Muscle layer of colon (tissue), 2 donors: ENCODE results near the gene TSEN15.
"Not testable (repeated sequence)": the region's sequence is repeated elsewhere in the genome, so short reads cannot be mapped to it uniquely, and the experiment has no call there.

Source experiments
- H3K27ac ChIP-seq: one replicate; pipeline ENCODE4 v1.7.0; 2013; ENCODE audit warnings: low read depth, mild to moderate bottlenecking, low read length, moderate library complexity
- H3K27me3 ChIP-seq, 2 donors: one replicate each; pipeline ENCODE4 v1.7.0; 2013; ENCODE audit warnings: low read length in 2 of 2, mild to moderate bottlenecking in 2 of 2; ENCODE audit not compliant: insufficient read depth in 2 of 2, control insufficient read depth in 1 of 2
- H3K36me3 ChIP-seq: one replicate; pipeline ENCODE4 v1.7.0; 2013; ENCODE audit warnings: mild to moderate bottlenecking, low read length; ENCODE audit not compliant: insufficient read depth
- H3K4me1 ChIP-seq: one replicate; pipeline ENCODE4 v1.7.0; 2013; ENCODE audit warnings: mild to moderate bottlenecking, low read length; ENCODE audit not compliant: insufficient read depth
- H3K4me3 ChIP-seq, 2 donors: one replicate each; pipeline ENCODE4 v1.7.0; 2013; ENCODE audit warnings: low read length in 2 of 2, low read depth in 1 of 2, mild to moderate bottlenecking in 1 of 2, moderate library complexity in 1 of 2
- H3K9ac ChIP-seq: one replicate; pipeline ENCODE4 v1.7.0; 2013; ENCODE audit warnings: low read length
- H3K9me3 ChIP-seq: one replicate; pipeline ENCODE4 v1.7.0; 2013; ENCODE audit warnings: mild to moderate bottlenecking, low read length
- donor health status: abdominal sarcoma.
- donor health status: Adenocarcinoma of cecum.

The TSEN15 gene

DNA sequence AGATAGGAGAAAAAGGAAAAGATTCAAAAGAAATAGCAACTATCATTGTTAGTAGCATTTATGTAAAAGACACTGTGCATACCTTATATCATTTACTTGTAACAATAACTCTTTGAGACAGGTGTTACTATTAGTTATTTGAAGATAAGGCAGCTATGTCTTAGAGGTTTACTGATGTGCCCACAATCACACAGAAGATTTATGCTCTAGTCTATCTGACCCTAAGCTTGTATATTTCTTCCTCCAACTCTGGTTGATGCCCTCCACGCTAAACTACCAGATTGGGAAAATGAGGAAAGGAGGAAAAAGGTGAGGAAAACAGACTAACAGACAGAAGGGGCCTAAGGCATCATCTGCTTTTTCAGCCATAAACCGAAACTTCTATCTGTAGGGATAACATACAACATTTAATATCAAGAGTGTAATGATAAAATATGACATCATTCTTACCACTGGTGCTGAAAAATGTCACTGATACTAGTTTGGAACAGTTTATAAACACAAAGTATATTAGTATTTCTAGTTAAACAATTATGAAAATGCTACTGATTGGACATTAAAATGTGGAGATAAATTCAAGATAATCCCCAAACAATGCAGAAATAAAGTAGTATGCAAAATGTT is 19.1 kb upstream of the TSEN15 start:
- Histone ChIP-seq H3K27me3 (peaks cover 0 to 4% of the 10 kb centered on the region in 2 donors), H3K27ac (no peak overlapping the region), H3K9ac (no peak overlapping the region), H3K36me3 (no peaks in the 10 kb centered on the region), H3K4me3 (no peak overlapping the region), H3K4me1 (peaks cover 13% of the 10 kb centered on the region), H3K9me3 (no peaks in the 10 kb centered on the region)

DNA sequence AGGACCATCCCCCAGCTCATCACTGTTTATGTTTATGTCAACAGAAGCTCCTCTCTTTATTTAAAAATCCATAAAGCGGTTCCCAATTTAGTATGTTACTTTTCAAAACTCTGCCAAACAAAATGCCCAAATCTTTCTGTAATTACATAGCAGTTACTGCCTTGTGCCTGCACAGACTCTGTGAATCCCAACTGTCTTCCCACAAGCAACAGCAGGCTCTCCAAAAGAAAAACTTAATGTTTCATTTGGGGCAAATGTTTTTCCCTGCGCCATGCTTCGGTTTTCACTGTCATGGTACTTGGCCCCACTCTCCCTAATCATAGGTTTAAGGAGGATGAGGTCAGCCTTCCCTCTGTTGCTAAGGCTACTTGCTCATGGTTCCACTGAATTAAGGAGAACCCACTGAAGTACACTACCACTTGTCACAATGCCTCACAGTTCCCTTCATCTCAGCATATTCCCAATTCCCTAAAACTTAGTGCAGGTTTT is 18.6 kb upstream of the TSEN15 start:
- Histone ChIP-seq H3K36me3 (no peaks in the 10 kb centered on the region), H3K9ac (no peak overlapping the region), H3K4me1 (peaks cover 7% of the 10 kb centered on the region), H3K9me3 (no peaks in the 10 kb centered on the region), H3K4me3 (no peak overlapping the region), H3K27ac (no peak overlapping the region), H3K27me3 (peaks cover 0 to 4% of the 10 kb centered on the region in 2 donors)

- Histone ChIP-seq H3K36me3 (no peaks in the 10 kb centered on the region), H3K27me3 (peaks cover 0 to 4% of the 10 kb centered on the region in 2 donors), H3K9ac (no peak overlapping the region), H3K27ac (no peak overlapping the region), H3K9me3 (no peaks in the 10 kb centered on the region), H3K4me3 (no peak overlapping the region), H3K4me1 (no peaks in the 10 kb centered on the region)
These were observed 17.8 kb upstream of the TSEN15 start for GRCh38 chr1:184033711-184034167.

- no peak overlapping the region for H3K27ac ChIP-seq
- no peak overlapping the region for H3K4me3 ChIP-seq
These were observed 16.7 kb upstream of the TSEN15 start for GRCh38 chr1:184034761-184035379.

DNA sequence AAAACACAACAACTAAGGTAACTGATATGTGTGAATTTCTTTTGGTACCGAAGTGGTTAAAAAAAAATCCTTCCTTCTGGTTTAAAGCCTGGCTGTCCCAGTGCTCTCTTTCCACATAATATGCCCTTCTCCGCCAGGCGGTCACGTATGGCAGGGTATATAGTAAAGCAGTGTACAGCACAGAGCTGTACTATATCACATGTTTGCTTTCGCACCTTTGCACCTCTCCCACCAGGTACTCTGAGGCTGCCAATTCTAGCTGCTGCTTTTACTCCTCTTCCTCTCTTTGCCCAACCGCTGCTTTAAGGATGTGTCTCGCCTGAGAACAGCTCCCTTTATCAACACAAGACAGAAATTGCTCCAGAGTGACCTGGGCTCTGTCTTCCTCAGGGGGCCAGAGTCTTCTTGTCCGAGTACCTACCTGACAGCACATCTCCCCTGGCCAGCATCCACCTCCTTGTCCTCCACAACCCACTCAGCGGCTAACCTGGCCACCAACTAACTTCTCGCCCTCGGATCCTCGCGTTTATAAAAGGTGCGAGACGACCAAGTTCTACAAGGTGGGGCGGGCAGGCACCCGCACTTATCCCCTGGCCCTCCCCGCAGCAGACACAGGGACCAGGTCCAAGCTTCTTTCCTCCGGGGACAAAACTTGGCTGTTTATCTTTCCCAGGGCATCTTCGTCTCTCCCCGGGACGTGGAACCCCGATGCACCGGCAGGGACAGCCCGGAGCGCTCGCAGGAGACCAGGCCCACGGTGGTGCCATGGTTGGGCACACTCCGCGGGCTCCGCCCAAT is 15.6 kb upstream of the TSEN15 start:
- no peaks in the 10 kb centered on the region for H3K36me3 ChIP-seq

More at GRCh38 chr1:184034761-184035379, 16.7 kb upstream of the TSEN15 start:
- Histone ChIP-seq H3K9me3 (no peaks in the 10 kb centered on the region), H3K4me1 (no peaks in the 10 kb centered on the region), H3K27me3 (peaks cover 0 to 4% of the 10 kb centered on the region in 2 donors), H3K36me3 (no peaks in the 10 kb centered on the region), H3K9ac (no peak overlapping the region)

DNA sequence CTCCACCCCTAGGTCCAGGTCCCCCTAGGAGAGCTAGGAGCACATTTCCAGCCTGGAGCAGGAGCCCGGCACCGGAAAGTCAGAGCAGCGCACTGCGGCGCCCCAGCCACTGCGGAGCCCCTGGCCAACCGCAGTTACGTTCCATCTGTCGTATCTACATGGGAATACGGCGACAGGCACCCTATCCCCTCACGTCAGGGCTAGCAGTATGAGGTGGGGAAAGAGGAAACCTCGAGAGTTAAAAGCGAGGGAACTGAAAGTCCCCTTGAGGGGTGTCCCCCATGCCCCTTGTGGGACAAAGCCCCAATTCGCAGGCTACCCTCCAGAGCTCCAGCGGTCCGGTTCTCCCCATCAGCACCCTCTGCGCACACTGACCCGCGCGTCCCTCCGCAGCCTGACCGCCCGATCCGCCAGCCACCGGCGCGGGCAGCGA is 15.0 kb upstream of the TSEN15 start:
- H3K4me1 ChIP-seq: no peaks in the 10 kb centered on the region
- H3K4me3 ChIP-seq: peak overlapping the region; percentile 70 to 75
- no peaks in the 10 kb centered on the region for H3K9me3 ChIP-seq
- no peak overlapping the region for H3K9ac ChIP-seq
- H3K36me3 ChIP-seq: no peaks in the 10 kb centered on the region
- H3K27me3 ChIP-seq: peaks cover 0 to 4% of the 10 kb centered on the region in 2 donors
- peak overlapping the region; percentile 35 for H3K27ac ChIP-seq

More for the DNA sequence above, 15.6 kb upstream of the TSEN15 start:
- Histone ChIP-seq H3K4me3 (peak overlapping the region; percentile 70 to 75), H3K27me3 (peaks cover 0 to 4% of the 10 kb centered on the region in 2 donors), H3K9me3 (no peaks in the 10 kb centered on the region), H3K27ac (peak overlapping the region; percentile 35), H3K9ac (no peak overlapping the region), H3K4me1 (no peaks in the 10 kb centered on the region)

- H3K36me3 ChIP-seq: no peaks in the 10 kb centered on the region
- H3K27me3 ChIP-seq: peaks cover 0 to 4% of the 10 kb centered on the region in 2 donors
- H3K9me3 ChIP-seq: no peaks in the 10 kb centered on the region
- peak overlapping the region; percentile 35 for H3K27ac ChIP-seq
- no peak overlapping the region for H3K9ac ChIP-seq
- no peaks in the 10 kb centered on the region for H3K4me1 ChIP-seq
- H3K4me3 ChIP-seq: peak overlapping the region; percentile 70 to 75
These were observed 13.5 kb upstream of the TSEN15 start for GRCh38 chr1:184037849-184038591.

DNA sequence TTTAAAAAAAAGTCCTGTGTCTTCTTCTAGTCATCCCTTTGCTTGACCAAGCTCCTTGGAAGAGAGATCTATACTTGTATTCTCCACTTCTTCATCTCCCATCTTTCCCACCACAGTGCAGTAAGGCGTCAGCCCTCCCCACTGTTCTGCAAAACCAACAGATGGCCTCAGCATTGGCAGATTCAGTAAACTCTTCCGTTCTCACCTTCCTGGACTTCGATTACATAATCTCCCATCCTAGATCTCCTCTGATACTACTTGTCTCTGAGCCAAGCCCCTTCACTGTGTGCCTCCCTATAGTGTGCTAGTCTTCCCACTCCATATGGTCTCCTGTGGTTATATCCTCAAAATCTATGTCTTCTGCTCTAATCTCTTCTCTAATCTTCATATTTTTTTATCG is 12.4 kb upstream of the TSEN15 start:
- H3K27ac ChIP-seq: no peak overlapping the region
- no peaks in the 10 kb centered on the region for H3K36me3 ChIP-seq
- H3K9ac ChIP-seq: no peak overlapping the region
- H3K4me1 ChIP-seq: no peaks in the 10 kb centered on the region
- peaks cover 0 to 4% of the 10 kb centered on the region in 2 donors for H3K27me3 ChIP-seq
- no peaks in the 10 kb centered on the region for H3K9me3 ChIP-seq
- no peak overlapping the region for H3K4me3 ChIP-seq

DNA sequence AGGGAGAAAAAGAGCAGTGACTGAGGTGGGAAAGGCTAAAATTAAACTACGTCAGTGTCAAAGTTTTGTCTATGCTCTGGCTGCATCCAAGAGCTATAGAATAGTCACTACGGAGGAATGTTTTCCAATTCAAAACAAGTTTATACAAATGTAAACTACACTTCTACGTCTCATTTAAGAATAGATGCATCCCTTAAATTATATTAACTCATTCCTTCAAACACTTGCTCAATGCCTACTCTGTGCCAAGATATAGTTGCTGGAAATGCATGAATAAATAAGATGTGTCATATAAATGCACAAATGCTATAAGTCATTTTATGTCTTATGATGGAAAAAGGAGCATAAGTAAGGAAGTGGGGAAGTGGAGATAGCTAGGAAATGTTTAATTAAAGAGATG is 9.8 kb upstream of the TSEN15 start:
- H3K9me3 ChIP-seq: no peaks in the 10 kb centered on the region
- H3K9ac ChIP-seq: no peak overlapping the region
- H3K27ac ChIP-seq: no peak overlapping the region
- H3K4me1 ChIP-seq: no peaks in the 10 kb centered on the region
- no peaks in the 10 kb centered on the region for H3K27me3 ChIP-seq
- H3K4me3 ChIP-seq: no peak overlapping the region
- no peaks in the 10 kb centered on the region for H3K36me3 ChIP-seq

- not testable (repeated sequence) for H3K27me3 ChIP-seq, H3K9ac ChIP-seq, H3K9me3 ChIP-seq, H3K27ac ChIP-seq, H3K36me3 ChIP-seq, H3K4me1 ChIP-seq, H3K4me3 ChIP-seq
These were observed 8.2 kb upstream of the TSEN15 start for GRCh38 chr1:184043315-184043714.
